ENCODE data around the gene TPD52L2.
"Not testable (repeated sequence)": the region's sequence is repeated elsewhere in the genome, so short reads cannot be mapped to it uniquely, and the experiment has no call there.

Gene TPD52L2

GRCh38 chr20:63857764-63858392 lies 7.2 kb upstream of the TPD52L2 start:
- no peak for DNase-seq

GRCh38 chr20:63858393-63859165 lies 6.5 kb upstream of the TPD52L2 start:
- DNase-seq = no peak

- no peak for DNase-seq
Measured at GRCh38 chr20:63859166-63859699, 5.8 kb upstream of the TPD52L2 start.

GRCh38 chr20:63860325-63861051 lies 4.6 kb upstream of the TPD52L2 start:
- no peak for DNase-seq

GRCh38 chr20:63861365-63861934 lies 3.6 kb upstream of the TPD52L2 start, which contains the start of gene ABHD16B:
Gene ABHD16B, plus strand, starts transcription at chr20:63861498. Its CDS starts 43 bp downstream, at chr20:63861541.
- DNase-seq = no peak

GRCh38 chr20:63861981-63862901 lies 2.8 kb upstream of the TPD52L2 start:
- DNase-seq = no peak

GRCh38 chr20:63863021-63863797 lies 1.9 kb upstream of the TPD52L2 start:
- DNase-seq = no peak

GRCh38 chr20:63863798-63864544 lies 1.1 kb upstream of the TPD52L2 start:
- DNase-seq = peak; percentile 62

- DNase-seq = no peak
Measured at GRCh38 chr20:63864545-63864977, 509 bp upstream of the TPD52L2 start.

GRCh38 chr20:63867042-63867441 lies 2.0 kb downstream of the TPD52L2 start:
- DNase-seq = not testable (repeated sequence)

GRCh38 chr20:63868264-63868663 lies 3.2 kb downstream of the TPD52L2 start:
- DNase-seq = no peak

GRCh38 chr20:63873477-63873971 lies 8.5 kb downstream of the TPD52L2 start:
- no peak for DNase-seq

GRCh38 chr20:63874241-63874640 lies 9.2 kb downstream of the TPD52L2 start:
- DNase-seq = not testable (repeated sequence)

- DNase-seq = no peak
Measured at GRCh38 chr20:63876489-63877036, 11.5 kb downstream of the TPD52L2 start.

GRCh38 chr20:63877755-63878470 lies 12.8 kb downstream of the TPD52L2 start:
- DNase-seq = no peak

GRCh38 chr20:63878899-63879663 lies 14.0 kb downstream of the TPD52L2 start:
- DNase-seq = no peak

GRCh38 chr20:63880901-63881300 lies 15.8 kb downstream of the TPD52L2 start:
- DNase-seq = not testable (repeated sequence)
